HG03342 (cell line): ENCODE measurements around the gene MARVELD2.
"Not testable (repeated sequence)": the region's sequence is repeated elsewhere in the genome, so short reads cannot be mapped to it uniquely, and the experiment has no call there.

Experiments used
- ATAC-seq: cut with Tn5 transposase; IDR thresholded peaks from one replicate; pipeline ENCODE4 v1.9.1; 2021; ENCODE audit warnings: mild to moderate bottlenecking, moderate library complexity; ENCODE audit not compliant: unreplicated experiment

Gene MARVELD2

DNA sequence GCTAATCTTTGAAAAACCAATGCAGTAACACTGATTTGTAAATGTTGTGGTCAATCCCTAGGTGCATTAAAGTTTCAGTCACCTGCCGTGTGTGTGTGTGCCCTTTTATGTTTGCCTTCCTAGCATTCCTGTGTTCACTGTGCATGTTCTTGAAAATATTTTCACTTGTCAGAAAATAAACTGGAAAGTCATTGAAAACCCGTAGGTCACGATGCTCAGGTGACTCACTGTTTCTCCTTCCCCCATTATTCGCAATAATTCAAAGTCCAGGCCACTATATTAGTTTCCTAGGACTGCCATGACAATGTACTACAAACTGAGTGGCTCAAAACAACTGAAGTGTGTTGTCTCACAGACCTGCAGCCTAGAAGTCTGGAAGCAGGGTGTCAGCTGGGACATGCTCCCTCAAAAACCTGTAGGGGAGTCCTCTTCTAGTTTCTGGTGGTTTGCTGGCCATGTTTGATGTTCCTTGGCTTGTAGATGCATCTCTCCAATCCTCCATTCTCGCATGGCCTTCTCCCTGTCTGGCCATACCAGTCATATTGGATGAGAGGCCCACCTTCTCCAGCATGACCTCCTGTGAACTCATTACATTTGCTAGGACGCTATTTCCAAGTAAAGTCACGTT, 29.3 kb downstream of the MARVELD2 start:
- ATAC-seq, result no peak

DNA sequence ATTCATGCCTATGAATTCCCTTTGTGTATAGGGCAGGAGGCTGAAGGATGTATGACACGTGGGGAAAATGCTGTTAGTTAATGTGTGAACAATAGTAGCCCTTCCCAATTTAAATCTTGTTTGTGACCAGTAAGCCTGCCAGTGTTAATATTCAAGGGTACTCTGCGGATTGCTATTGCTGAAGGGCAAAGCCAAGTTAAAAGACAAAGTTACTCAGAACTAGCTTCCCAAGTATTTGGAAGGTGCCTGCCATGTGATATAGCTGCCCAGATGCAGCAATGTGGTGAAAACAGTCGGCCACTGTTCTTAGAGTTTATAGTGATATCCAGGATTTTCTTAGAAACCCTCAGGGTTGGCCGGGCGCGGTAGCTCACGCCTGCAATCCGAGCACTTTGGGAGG, 34.6 kb downstream of the MARVELD2 start:
- ATAC-seq, result no peak

DNA sequence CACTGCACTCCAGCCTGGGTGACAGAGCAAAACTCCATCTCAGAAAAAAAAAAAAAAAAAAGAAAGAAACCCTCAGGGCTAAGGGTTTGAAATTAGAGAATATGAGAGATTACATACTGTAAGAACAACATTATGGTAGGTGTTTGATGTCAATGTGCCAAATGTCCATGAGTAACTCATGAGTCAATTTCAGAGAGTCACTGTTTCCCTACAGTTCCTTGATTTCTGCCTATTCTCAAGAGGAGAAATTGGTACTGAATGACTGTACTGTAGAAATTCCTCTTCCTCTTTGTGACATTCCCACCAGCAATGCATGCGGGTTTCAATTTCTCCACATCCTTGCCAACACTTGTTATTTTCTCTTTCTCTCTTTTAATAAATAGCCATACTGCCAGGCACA, 35.2 kb downstream of the MARVELD2 start:
- no peak for ATAC-seq

DNA sequence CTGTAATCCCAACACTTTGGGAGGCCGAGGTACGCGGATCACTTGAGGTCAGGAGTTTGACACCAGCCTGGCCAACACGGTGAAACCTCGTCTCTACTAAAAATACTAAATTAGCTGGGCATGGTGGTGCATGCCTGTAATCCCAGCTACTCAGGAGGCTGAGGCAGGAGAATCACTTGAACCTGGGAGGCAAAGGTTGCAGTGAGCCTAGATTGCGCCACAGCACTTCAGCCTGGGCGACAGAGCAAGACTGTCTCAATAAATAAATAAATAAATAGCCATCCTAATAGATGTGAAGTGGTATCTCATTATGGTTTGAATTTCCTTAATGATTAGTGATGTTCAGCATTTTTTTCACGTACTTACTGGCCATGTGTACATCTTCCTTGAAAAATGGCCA, 35.6 kb downstream of the MARVELD2 start:
- ATAC-seq, result not testable (repeated sequence)

DNA sequence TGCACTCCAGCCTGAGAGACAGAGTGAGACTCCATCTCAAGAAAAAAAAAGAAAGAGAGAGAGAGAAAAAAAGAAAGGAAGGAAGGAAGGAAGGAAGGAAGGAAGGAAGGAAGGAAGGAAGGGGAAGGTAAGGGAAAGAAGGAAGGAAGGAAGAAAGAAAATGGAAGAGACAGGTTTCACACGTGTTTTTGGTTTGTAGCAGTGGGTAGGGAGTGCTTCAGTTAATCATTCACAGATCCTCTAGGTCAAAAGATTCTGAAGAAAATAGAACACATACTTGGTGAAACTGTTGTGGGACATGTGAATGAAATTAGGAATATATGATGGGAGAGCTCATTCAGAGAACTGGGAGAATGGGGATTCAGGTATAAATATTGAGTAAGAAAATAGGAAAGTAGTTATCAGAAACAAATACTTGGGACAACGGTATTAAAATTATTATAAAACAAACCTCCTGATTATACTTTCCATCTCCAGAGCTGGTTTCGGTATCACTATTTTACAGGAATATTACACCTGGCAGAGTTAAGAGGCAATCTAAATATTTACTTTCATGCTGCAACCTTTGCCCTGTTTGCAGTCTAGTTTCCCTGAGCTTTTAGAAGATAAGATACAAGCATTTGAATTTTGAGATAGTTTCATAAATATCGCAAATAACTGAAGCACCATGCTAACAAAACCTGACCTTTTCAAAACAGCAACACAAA, 37.2 kb downstream of the MARVELD2 start:
- ATAC-seq, result no peak

DNA sequence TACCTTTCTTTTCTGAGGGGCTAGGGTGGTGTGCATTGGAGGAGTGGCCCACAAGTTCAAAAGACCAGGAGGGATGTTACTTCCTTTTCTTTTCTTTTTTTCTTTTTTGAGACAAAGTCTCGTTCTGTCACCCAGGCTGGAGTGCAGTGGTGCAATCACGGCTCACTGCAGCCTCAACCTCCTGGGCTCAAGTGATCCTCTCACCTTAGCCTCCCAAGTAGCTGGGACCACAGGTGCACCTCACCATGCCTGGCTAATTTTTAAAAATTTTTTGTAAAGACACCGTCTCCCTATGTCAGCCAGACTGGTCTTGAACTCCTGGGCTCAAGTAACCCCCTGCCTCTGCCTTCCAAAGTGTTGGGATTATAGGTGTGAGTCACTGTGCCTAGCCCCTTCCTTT, 38.6 kb downstream of the MARVELD2 start:
- not testable (repeated sequence) for ATAC-seq

DNA sequence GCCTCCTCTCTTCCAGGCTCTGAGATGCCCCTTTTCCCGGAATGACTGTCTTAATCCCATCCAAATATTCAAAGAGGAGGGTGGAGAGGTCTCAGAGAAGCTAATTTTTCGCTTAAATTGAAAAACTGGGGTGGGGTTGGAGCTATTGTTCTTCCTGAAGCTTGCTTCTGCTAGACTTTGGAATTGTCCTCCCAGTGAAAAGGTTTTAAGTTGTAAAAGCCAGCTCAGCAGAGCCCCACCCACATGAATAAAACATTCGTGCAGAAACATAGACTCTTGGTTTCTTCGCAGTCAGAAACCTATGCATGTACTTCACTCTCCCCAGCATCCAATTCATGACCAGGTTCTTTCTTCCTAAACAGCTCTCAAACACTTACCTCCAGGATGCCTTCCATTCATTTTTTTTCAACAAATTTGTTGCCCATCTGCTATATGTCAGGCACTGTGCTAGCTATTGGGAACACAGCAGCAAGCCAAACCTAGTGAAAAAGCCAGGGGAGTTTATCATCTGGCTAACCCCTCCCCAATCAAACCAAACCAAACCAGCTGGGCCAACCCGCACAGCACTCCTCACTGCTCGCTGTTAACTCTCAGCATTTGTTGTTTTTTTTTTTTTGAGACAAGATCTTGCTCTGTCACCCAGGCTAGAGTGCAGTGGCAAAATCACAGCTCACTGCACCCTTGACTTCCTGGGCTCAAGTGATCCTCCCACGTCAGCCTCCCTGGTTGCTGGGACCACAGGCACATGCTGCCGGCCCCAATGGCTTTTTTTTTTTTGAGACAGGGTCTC, 39.7 kb downstream of the MARVELD2 start:
- no peak for ATAC-seq

DNA sequence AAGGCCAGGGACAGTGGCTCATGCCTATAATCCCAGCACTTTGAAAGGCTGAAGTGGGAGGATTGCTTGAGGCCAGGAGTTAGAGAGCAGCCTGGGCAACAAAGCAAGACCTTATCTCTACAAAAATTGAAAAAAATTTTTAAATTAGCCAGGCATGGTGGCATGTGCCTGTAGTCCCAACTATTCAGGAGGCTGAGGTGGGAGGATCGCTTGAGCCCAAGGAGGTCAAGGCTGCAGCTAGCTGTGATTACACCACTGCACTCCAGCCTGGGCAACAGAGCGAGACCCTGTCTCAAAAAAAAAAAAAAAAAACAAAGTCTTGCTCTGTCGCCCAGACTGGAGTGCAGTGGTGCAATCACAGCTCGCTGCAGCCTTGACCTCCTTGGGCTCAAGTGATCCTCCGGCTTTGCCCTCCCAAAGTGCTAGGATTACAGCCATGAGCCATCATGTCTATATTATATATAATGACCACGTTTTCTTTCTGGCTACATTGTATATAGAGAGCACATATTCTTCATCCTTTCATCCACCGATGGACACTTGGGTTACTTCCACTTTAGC, 40.6 kb downstream of the MARVELD2 start:
- not testable (repeated sequence) for ATAC-seq

DNA sequence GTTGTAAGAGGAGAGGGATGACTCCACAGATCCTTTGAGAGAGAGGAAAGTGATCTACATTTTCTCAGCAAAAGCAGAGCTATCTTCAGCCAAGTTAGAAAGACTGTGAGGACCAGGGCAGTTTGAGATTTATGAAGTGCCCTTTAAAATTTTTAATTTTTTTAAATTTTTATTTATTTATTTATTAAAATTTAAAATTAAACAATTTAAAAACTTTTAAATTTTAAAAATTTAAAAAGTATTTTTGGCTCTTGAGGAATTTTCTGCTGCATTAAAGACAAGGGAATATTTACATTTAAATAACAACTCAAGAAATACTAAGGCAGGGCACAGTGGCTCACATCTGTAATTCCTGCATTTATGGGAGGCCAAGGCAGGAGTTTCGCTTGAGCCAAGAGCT, 47.3 kb downstream of the MARVELD2 start:
- no peak for ATAC-seq

DNA sequence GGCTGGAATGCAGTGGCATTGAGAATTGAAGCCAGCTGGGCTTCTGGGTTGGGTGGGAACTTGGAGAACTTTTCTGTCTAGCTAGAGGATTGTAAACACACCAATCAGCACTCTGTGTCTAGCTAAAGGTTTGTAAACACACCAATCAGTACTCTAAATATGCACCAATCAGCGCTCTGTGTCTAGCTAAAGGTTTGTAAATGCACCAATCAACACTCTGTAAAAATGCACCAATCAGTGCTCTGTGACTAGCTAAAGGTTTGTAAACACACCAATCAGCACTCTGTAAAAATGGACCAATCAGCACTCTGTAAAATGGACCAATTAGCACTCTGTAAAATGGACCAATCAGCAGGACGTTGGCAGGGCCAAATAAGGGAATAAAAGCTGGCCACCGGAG, 51.5 kb downstream of the MARVELD2 start:
- ATAC-seq, result not testable (repeated sequence)

DNA sequence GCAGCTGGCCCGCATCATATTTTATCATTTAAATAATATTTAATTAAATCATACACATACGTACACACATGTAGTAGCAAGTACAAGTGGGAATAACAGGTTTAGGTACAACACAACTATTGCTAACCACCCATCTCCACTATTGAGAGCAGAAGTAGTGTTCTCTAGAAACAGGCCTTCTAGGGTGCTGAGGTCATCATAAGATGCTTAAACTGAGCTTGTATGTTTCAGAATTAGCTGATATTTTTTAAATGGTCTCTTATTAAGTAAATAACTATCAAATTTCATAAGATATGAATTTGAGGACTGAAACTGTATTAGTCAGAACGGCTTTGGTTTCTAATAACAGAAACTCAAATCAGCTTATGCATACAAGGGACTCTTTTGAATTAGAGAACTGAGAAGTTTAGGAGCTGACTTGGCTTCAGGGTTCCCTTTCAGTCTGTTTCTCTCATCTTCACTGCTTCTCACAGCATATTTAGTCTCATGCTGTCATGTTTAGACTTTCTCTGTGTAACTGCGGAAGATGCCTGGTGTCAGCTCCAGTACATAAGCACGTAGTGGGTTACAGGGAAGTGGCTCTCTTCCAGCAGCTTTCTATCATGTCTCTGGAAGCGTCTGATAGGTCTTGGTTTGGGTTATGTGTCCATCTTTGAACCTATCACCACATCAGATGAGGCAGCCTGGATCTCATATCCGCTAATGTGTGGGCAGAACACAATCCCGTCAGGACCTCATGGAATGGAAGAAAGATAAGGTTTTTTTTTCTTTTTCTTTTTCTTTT, 52.7 kb downstream of the MARVELD2 start:
- peak; percentile 90 for ATAC-seq

DNA sequence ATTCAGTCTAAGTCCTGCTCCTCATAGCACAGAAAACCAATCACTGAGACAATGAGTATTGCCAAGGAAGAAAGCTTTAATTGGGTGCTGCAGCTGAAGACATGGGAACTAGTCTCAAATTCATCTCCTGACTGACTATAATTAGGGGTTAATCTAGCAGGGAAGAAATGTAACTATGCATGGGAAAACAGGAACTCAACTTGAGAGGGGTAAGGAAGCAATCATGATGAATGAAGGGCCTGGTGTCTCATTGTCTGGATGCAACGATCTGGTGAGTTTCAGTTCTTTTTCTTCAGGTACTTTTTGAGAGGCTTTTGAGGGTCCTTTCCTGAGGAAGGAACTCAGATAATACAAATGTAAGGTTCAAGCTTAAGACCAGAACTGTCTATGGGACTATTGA, 53.7 kb downstream of the MARVELD2 start:
- no peak for ATAC-seq

DNA sequence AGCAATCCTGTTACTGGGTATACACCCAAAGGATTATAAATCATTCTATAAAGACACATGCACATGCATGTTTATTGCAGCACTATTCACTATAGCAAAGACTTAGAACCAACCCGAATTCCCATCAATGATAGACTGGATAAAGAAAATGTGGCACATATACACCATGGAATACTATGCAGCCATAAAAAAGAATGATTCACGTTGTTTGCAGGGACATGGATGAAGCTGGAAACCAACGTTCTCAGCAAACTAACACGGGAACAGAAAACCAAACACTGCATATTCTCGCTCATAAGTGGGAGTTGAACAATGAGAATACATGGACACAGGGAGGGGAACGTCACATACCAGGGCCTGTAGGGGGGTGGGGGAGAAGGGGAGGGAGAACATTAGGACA, 56.6 kb downstream of the MARVELD2 start:
- not testable (repeated sequence) for ATAC-seq

DNA sequence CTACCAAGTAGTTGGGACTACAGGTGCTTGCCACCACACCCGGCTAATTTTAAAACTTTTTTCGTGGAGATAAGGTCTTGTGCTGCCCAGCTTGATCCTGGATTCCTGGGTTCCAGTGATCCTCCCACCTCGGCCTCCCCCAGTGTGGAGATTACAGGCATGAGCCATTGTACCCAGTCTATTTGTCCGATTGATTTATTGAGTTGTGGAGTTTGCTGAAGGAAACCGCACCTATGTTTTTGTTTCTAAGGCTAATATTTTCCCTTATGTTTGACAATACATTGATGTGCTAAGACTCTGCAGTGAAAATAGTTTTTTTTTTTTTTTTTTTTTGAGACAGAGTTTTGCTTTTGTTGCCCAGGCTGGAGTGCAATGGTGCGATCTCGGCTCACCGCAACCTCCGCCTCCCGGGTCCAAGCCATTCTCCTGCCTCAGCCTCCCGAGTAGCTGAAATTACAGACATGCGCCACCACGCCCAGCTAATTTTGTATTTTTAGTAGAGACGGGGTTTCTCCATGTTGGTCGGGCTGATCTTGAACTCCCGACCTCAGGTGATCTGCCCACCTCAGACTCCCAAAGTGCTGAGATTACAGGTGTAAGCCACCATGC, 57.7 kb downstream of the MARVELD2 start:
- not testable (repeated sequence) for ATAC-seq

DNA sequence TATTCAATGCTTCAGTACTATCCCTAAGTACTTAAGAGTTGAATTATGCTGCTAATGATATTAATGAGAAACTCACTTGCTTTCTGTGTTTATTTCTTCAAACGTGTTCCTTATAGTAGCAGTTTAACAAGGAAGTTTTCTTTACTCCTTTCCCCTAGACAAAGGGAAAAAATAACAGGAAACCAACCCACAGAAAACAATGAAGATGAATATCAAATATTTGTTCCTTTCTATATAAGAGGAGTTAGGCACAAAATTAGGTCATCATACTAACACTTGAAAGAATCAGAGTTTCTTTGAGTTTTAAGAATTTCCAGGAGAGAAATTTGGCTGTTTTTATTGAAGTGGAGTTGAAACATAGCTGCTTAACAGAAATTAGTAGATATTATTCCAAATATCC, 62.3 kb downstream of the MARVELD2 start:
- no peak for ATAC-seq

DNA sequence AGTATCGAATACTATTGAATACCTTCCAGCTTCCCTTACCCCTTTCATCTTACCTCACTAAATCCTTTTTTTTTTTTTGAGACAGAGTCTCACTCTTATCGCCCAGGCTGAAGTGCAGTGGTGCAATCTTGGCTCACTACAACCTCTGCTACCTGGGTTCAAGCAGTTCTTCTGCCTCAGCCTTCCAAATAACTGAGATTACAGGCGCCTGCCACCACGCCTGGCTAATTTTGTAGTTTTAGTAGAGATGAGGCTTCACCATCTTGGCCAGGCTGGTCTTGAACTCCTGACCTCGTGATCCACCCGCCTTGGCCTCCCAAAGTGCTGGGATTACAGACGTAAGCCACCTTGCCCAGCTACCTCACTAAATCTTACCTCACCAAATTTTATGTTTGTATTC, 63.4 kb downstream of the MARVELD2 start:
- ATAC-seq, result not testable (repeated sequence)

DNA sequence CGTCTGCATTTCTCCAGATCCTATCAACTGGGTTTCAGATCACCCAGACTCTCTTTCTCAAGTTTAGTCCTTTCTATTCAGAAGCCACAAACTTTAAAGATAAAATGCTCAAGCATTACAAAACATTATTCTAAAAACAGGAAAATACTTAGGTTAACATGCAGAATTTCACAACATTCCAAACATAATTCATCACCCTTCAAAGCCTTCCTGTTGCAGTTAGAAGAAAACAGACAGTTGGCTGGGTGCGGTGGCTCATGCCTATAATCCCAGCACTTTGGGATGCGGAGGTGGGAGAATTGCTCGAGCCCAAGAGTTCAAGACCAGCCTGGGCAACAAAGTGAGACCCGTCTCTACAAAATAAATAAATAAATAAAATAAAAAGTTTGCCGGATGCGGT, 70.0 kb downstream of the MARVELD2 start:
- ATAC-seq, result no peak

DNA sequence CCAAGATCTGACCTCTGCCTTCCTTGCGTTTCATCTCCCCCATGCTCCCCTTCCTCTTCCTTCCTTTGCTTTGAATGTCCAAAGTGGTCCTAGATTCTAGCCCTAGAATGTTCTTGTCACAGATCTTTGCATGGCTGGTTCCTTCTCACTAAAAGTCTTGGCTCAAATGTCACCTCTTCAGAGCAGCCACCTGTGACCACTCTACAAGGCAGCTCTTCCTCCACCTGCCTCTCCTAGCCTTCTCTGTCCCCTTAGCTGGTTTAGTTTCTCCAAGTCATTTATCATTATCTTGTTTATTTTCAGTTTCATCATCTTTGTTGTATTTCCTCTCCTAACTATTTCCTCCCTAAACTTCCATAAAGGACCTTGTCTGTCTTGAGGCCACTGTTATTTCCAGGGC, 70.6 kb downstream of the MARVELD2 start:
- no peak for ATAC-seq

DNA sequence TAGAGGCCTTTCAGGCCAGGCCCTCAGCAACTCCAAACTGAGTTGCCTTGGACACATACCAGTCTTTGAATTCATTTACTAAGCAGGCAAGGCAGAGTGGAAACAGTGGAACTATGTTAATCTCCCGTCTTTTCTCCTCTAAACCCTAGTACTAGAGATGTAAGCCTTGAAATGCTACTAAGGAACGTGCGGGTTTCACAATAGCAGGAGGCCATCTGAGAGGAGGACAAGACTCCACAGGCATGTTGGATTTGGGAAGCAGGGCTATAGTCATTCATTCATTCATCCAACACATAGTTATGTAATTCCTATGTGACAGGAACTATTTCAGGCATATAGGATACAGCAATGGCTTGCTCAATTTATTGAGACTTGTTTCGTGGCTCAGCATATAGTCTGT, 74.3 kb downstream of the MARVELD2 start:
- no peak for ATAC-seq

DNA sequence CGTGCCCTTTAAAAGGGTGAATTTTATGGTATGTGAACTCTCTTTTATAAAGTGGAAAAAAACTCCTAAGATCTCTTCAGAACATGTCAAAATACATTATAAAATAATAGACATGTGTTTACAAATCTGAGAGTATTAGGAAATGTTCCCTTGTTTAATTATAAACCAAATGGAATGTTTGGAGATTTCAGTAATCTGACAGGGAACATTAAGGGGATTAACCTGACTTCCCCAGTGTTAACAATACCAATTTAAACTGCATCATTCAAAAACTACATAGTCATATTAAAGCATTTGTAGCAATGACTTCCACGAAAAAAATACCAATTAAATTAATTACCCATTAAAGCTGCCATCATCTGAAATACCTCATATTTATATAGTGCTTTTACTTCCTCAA, 76.1 kb downstream of the MARVELD2 start:
- ATAC-seq, result no peak
